H1 (cell line): Measurements from ENCODE around the gene MRFAP1L1. TPM values are rescaled to one million over a fixed set of nuclear protein-coding genes. Genes with fewer than 3 reads are reported as not detected.

ENCODE experiments used
- ATF2 ChIP-seq: IDR thresholded peaks from 2 replicates; pipeline ENCODE4 v1.6.1; 2012; ENCODE audit warnings: low read length, inconsistent platforms
- HDAC6 ChIP-seq: IDR thresholded peaks from one replicate; pipeline ENCODE4 v1.7.1; 2012; ENCODE audit warnings: low read depth, mild to moderate bottlenecking, inconsistent platforms, low read length, moderate library complexity
- RBBP5 ChIP-seq: IDR thresholded peaks from 2 replicates; pipeline ENCODE4 v1.7.1; 2012; ENCODE audit warnings: low read depth, mild to moderate bottlenecking, inconsistent platforms, low read length, moderate library complexity, borderline replicate concordance
- SP4 ChIP-seq: IDR thresholded peaks from 2 replicates; pipeline ENCODE4 v1.6.1; 2012; ENCODE audit warnings: low read length, inconsistent platforms
- SUZ12 ChIP-seq: fragments of 200-600 bp; sonication (generic); IDR thresholded peaks from 2 replicates; pipeline ENCODE4 v1.6.1; 2012; ENCODE audit warnings: mild to moderate bottlenecking, inconsistent platforms, low read length, moderate library complexity, mixed read lengths
- TBP ChIP-seq: IDR thresholded peaks from 2 replicates; pipeline ENCODE4 v1.6.1; 2011; ENCODE audit warnings: low read depth, low read length, improper control_type of control experiment
- ZNF274 ChIP-seq: IDR thresholded peaks from 2 replicates; pipeline ENCODE4 v1.7.0; 2012; ENCODE audit warnings: low read length, borderline replicate concordance; ENCODE audit errors: extremely low read depth
- polyA plus RNA-seq, 7 experiments: library from polyadenylated mRNA; depleted of rRNA in 3 of 7; stranded (reverse) in 5 of 7; unstranded in 2 of 7; fragments of >200 nt in 5 of 7; fragments of 200-250 nt in 2 of 7; gene quantifications; 1 replicate in 5 of 7; 2 replicates in 1 of 7; 4 replicates in 1 of 7; pipeline versions ENCODE4 v1.2.1 to v1.2.3, GENCODE V29; 2011 to 2013; ENCODE audit warnings: missing spikeins in 2 of 7, mixed read lengths in 2 of 7
- total RNA-seq: library from RNA; stranded (reverse); fragmentation: NEBNext Ultra II Directional; extraction: Animal tissue kit (Norgen Biotek cat#: 25700); gene quantifications from 2 replicates; pipeline ENCODE4 v1.2.1, GENCODE V29; 2021

MRFAP1L1 gene
- total and polyA plus RNA-seq, 2 of the 8 experiments (the other 6 are each of a cell fraction or from before 2014, with no cell fraction given) = 26.8 to 54.3 TPM

GRCh38 chr4:6716958-6717655 lies 7.4 kb upstream of the MRFAP1L1 start (continued):
- no peak for TF ChIP-seq RBBP5
- no peak for TF ChIP-seq ZNF274
- no peak for TF ChIP-seq SP4
- no peak for TF ChIP-seq ATF2
- no peak for TF ChIP-seq SUZ12
- TF ChIP-seq HDAC6 = no peak
- no peak for TF ChIP-seq TBP
